ENCODE measurements around the gene SPPL2B.

Gene SPPL2B

GRCh38 chr19:2357279-2358206 is 29.1 kb downstream of the SPPL2B start:
- DNase-seq (ENCODE audit: low read depth): no peak
- TF ChIP-seq, protein P1, sequence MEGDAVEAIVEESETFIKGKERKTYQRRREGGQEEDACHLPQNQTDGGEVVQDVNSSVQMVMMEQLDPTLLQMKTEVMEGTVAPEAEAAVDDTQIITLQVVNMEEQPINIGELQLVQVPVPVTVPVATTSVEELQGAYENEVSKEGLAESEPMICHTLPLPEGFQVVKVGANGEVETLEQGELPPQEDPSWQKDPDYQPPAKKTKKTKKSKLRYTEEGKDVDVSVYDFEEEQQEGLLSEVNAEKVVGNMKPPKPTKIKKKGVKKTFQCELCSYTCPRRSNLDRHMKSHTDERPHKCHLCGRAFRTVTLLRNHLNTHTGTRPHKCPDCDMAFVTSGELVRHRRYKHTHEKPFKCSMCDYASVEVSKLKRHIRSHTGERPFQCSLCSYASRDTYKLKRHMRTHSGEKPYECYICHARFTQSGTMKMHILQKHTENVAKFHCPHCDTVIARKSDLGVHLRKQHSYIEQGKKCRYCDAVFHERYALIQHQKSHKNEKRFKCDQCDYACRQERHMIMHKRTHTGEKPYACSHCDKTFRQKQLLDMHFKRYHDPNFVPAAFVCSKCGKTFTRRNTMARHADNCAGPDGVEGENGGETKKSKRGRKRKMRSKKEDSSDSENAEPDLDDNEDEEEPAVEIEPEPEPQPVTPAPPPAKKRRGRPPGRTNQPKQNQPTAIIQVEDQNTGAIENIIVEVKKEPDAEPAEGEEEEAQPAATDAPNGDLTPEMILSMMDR (IDR thresholded peaks at IDR 0.05; ENCODE audit: low read depth, low read length, missing control alignments): no peak
- H3K4me3 ChIP-seq (ENCODE audit: low read depth, low read length): no peak overlapping the region

DNA sequence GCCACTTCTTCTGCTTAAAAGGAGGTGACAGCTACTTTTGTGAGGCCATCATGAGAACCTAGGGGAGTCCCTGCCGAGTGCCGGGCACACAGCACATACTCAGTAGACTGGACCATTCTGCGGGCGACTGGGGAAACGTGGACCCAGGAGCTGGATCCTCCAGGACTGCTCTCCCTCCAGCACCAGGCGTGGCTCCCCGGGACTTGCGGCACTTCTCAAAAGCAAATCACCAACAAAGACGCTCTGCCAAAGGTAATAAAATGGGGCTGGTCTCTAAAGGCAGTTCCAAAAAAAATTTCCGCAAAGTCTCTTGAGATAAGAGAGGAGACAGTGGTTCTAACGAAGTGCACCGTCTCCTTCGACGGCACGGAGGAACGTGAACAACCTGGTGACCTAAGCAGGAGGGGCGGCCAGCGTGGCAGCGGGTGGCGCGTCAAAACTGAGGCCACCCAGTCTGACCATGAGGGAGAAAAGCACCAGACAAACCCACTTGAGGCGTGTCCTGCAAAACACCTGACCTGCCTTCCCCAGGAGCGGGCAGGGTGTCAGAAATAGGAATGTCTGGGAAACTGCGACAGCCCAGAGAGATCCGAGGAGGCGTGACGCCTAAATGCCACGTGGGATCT is 30.2 kb downstream of the SPPL2B start:
- DNase-seq (ENCODE audit: low read depth): no peak
- TF ChIP-seq, protein P1 (IDR thresholded peaks at IDR 0.05; ENCODE audit: low read depth, low read length, missing control alignments): no peak
- no peak overlapping the region for H3K4me3 ChIP-seq (ENCODE audit: low read depth, low read length)

GRCh38 chr19:2359992-2360685 is 31.7 kb downstream of the SPPL2B start, which contains the start of gene TMPRSS9:
TSS of gene TMPRSS9 (plus strand) at chr19:2360265. CDS start at chr19:2389786, 29,521 bp downstream.
- DNase-seq (ENCODE audit: low read depth): no peak
- TF ChIP-seq, protein P1 (IDR thresholded peaks at IDR 0.05; ENCODE audit: low read depth, low read length, missing control alignments): no peak
- H3K4me3 ChIP-seq (ENCODE audit: low read depth, low read length): no peak within 1 kb of the TSS

GRCh38 chr19:2360833-2361232 is 32.3 kb downstream of the SPPL2B start:
- DNase-seq (ENCODE audit: low read depth): no peak
- TF ChIP-seq, protein P1 (IDR thresholded peaks at IDR 0.05; ENCODE audit: low read depth, low read length, missing control alignments): no peak
- no peak overlapping the region for H3K4me3 ChIP-seq (ENCODE audit: low read depth, low read length)

GRCh38 chr19:2361246-2362045 is 33.0 kb downstream of the SPPL2B start:
- H3K4me3 ChIP-seq (ENCODE audit: low read depth, low read length): no peak overlapping the region
- no peak for DNase-seq (ENCODE audit: low read depth)
- TF ChIP-seq, protein P1 (IDR thresholded peaks at IDR 0.05; ENCODE audit: low read depth, low read length, missing control alignments): no peak

All from GM12864 (cell line).